GM19238 (cell line): ENCODE results near the gene CHERP.

ENCODE experiments used
- DNase-seq: peaks from one replicate; pipeline ENCODE4 v3.0.0; 2011; ENCODE audit warnings: low spot score; ENCODE audit not compliant: insufficient read length

CHERP gene, protein sequence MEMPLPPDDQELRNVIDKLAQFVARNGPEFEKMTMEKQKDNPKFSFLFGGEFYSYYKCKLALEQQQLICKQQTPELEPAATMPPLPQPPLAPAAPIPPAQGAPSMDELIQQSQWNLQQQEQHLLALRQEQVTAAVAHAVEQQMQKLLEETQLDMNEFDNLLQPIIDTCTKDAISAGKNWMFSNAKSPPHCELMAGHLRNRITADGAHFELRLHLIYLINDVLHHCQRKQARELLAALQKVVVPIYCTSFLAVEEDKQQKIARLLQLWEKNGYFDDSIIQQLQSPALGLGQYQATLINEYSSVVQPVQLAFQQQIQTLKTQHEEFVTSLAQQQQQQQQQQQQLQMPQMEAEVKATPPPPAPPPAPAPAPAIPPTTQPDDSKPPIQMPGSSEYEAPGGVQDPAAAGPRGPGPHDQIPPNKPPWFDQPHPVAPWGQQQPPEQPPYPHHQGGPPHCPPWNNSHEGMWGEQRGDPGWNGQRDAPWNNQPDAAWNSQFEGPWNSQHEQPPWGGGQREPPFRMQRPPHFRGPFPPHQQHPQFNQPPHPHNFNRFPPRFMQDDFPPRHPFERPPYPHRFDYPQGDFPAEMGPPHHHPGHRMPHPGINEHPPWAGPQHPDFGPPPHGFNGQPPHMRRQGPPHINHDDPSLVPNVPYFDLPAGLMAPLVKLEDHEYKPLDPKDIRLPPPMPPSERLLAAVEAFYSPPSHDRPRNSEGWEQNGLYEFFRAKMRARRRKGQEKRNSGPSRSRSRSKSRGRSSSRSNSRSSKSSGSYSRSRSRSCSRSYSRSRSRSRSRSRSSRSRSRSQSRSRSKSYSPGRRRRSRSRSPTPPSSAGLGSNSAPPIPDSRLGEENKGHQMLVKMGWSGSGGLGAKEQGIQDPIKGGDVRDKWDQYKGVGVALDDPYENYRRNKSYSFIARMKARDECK

DNA sequence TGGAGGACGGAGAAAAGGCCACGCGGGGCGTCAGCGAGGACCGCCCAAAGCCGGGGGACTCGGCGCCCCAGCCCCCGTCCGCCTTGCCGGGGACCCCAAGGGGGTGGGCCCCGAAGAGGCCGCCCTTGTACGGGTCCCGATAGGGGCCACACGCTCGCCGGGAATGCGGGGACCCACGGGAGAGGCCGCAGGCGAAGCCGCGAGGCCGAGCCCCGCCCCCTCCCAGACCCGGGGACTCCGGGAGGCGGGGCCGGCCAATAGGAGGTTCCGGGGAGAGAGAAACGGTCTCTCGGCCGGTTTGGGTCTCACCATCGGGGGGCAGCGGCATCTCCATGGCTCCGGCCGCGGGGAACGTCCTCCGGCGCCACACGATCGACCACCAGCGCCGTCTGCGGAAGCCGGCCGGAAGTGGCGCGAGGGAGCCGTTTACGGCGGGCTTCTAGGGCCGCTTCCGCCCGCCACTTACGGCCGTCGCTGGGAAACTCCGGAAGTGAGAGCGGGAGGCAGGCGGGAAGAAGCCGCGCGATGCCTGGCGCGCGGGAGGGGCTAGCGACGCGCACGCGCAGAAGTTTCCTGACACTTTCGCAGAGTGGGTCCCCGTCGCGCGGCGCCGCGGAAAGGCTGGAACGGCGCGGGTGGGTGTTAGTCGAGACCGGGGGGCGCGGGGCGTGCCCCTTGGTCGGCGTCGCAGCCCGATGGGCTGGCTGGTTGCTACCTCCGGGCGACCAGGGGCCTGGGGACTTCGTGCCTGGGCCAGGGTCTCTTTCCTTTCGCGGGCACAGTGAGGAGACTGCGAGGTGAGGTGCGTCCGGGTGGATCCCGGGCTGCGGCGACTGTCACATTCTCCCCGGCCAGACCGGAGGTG, at the start of gene CHERP:
Gene CHERP, minus strand, starts transcription at position 393 of the 865 bp plus-strand sequence. Its CDS starts 59 bp downstream, at position 334.
- DNase-seq, result peak; percentile 89

DNA sequence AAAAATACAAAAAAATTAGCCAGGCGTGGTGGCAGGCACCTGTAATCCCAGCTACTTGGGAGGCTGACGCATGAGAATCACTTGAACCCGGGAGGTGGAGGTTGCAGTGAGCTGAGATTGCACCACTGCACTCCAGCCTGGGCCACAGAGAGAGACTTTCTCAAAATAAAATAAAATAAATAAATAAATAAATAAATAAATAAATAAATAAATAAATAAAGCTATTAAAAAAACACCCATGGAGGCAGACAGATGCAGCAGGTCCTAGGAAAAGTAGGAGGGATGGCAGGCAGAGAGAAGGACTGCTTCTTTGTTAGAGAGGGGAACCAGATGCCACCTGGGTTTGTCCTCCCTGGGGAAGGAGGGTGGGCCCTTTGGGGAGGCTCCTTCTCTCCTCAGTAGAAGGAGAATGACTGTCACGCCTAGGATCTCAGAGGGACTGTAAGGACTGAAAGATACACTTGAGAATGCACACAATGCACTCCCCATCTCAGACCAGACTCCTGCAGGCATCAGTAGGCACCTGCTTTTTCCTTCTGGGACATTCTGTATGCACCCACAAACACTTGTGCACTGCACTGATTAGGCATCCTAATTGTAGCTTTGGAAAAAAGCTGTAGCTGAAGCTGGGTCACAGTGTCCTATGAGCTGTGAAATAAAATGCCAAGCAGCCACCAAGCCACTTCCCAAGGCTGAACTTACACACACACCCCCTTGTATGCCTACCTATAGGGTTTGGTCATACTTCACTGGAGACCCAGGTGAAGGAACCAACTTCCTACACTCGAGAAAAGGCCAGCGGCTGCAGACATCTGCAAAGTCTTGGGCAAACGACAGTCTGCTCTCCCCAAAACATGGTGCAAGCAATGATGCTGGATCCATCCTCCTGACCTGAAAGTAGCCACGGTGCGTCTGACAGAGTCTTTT, 48.9 kb upstream of the CHERP start:
- DNase-seq, result no peak

DNA sequence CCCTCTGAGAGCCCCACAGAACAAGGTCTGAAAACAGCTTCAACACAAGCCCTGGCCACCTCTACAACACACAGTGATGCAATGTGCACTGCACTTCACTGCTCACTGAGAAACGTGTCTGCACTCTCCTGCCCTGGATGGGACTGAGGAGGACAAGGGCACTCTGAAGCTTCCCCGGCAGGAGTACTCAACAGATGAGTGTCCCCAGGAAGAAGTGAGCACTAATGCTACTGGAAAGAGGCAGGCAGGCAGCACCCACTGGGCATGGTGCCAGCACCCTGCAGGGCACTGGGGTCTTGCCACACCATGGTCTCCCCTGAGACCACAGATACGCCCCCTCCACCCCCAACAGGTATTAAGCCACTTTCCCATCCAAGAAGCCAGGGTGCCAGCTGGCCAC, 47.7 kb upstream of the CHERP start:
- DNase-seq, result no peak

DNA sequence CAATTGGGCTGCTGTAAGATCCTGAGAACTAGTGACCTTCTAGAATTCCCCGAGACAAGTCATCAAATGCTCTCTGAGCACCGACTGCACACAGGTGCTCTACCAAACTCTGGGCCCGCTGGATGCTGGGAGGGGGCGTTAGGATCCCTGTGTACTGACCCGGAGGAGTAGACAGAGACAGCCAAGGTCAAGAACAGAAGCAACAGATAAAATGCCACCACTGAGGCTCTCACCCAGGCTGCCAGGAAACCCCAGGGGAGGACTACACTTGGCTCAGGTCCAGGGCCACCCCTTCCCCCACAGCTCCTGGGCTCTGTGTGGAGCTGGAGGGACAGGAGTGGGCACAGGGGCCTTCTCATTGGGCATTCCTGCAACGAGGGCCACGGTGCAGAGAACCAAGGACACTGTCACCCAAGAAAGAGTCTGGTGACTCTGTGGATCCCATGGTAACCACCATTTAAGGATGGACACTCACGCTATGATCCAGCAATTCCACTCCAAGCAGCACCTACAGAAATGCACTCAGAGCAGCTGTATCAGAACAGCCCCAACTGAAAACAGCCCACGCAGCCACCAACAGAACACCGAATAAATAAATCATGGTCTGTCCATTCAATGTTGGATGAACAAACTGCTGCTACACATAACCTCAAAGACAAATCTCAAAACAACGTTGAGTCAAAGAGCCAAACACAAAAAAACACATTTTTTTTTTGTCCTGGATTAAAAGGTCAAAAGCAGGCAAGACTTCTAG, 46.8 kb upstream of the CHERP start:
- no peak for DNase-seq

DNA sequence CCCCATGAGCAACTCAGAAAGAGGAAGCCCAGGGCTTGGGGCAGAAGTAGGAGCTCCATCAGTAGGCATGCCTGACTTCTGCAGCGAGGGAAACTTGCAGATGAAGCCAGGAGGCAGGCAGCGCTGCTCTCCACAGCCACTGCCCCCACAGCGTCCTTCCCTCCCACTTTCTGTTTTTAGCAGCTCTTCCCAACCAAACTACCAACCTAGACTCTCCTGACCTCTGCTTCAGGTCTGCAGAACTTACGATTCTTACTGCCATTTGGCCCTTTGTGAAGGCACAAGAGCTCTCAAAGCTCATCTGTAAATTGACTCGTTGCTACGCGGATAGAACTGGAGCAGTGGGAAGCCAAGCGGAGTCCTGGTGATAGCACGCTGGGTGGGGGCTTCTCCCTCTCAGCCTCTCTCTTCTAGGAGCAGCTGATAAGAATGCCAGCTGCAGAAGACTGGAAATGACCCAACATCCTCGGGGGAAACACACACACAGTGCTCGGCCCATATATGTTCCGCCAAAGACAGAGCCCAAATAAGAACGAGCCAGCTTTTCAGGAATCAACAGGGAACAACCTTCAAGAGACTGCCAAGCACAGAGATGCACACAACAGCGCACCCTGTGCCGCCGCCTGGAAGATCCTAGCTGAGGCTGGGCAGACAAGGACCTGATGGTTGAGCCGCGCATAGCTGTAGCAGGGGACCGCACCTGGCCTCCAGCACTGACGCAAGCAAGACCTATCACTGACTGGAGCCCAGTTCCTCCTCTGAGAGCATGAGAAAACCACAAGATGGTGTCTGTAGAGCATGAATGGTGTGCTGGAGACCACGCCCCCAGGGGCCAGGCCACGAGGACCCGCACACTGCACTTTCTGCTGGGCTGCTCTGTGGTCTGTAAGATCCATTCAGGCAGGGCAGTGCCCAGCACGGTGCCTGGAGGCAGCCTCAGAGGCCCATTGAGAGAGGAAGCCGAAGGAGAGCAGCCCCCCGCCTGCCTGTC, 45.9 kb upstream of the CHERP start:
- DNase-seq, result peak; percentile 69

DNA sequence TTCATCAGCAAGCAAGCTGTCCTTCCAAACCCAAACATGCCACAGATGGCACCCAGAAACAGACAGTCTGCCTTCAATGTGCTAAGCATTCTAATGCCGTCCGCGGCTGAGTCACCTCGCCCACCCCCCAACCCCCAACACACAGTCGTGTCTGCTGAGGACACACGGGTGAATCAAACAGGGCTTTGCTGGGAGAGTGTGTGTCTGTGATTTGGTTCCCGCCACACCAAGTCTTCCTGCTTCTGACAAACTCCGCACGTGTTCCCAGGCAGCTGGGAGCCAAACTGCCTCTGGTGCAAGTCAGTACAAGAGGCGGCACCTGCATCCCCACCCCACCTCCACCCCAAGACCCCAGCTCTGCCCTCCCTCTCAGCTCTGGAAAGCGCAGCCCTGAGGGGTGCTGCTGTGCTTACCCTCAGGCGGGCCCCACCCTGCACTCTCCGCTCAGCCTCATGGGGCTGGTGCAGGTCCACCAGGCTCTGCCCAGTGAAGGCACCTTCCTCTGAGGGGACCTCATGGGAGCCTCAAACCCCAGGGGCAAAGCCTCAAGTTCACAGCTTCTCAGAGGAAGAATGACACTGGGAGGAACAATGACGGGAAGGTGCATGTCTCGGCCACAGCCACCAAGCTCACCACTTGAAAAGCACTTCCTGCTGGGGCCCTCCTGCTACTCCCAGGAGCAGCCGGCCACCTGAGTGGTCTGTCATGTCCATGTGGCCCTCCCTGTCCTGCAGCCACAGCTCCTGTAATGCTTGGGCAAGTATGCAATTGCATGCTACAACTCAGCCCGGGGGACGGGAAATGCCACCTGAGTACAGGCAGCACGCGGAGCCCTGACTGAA, 45.0 kb upstream of the CHERP start:
- DNase-seq, result no peak

DNA sequence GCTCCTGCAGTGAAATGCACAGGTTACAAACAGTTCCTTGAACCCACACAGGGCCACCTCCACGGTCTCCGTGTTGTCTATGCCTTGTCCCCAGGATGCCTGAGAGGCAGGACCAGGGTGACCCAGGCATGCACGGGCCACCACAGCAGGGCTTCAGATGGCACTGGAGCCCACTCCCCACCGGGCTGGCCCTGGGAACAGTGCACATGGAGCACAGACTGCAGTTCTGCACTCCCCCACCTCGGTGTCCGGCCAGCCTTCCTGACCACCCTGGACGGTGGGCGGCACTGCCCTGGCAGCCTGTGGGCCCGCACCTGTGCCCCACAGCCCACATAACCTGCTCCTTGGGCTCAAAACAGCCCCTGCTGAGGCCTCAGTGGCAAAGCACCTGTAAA, 44.2 kb upstream of the CHERP start:
- DNase-seq, result no peak

DNA sequence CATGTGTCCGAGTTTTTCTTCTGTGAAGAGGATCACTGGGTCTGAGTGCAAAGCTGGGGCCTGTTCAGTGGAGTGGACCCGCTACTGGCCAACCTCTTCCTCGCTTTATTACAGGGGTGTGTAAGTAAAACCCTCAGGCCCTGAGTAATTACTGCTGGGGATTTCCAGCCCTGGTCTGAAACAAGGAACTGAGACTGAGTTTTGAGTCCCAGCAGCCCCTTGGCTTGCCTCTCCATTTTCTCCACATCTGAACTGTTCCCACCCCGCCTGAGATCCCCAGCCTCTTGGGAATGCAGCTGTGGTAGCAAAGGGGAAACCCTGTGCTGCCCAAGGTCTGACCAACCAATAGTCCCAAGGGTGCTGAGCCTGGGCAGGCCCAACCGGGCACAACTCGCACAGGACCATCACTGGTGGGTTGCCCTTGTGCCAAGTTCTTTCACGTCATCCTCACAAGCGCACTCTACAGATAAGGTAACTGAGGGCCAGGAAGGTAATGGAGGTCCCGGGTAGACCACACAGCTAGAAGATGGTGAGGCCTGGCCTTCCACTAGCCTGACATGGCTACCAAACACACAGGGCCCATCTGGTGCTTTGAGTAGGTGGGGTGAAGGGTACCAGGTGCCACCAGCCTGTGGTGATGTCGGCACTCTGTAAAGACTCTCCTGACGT, 43.7 kb upstream of the CHERP start:
- no peak for DNase-seq

DNA sequence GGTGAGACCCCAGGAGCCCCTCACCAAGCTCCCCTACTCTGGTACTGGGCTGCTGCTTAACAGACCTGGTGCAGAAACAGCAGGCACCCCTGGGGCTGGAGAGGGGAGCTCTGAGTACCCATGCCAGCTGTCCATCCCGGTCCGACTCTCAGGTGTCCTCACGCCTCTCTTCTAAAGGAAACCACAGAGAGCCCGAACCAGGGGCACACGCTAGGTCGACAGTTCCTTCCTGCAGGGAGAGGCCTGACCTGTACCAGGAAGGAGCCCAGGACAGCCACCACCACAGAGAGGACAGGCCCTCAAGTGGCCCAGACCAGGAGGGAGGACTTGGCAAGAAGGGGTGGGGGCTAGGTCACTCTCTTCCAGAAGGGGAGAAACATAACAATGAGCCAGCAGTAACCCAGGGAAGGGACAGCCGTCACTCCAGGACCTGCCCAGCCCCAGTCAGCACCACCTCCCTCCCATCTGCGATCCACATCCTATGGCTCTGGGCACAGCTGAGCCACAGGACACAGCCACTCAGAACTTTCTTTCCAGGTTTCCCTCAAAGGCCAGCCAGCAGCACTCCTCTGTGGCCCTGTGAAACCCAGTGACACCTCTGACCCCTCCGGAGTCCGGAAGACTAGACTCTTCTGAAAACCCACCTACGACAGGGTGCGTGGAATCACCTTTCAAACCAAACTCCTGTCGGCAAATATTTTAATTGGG, 43.0 kb upstream of the CHERP start:
- DNase-seq, result no peak

DNA sequence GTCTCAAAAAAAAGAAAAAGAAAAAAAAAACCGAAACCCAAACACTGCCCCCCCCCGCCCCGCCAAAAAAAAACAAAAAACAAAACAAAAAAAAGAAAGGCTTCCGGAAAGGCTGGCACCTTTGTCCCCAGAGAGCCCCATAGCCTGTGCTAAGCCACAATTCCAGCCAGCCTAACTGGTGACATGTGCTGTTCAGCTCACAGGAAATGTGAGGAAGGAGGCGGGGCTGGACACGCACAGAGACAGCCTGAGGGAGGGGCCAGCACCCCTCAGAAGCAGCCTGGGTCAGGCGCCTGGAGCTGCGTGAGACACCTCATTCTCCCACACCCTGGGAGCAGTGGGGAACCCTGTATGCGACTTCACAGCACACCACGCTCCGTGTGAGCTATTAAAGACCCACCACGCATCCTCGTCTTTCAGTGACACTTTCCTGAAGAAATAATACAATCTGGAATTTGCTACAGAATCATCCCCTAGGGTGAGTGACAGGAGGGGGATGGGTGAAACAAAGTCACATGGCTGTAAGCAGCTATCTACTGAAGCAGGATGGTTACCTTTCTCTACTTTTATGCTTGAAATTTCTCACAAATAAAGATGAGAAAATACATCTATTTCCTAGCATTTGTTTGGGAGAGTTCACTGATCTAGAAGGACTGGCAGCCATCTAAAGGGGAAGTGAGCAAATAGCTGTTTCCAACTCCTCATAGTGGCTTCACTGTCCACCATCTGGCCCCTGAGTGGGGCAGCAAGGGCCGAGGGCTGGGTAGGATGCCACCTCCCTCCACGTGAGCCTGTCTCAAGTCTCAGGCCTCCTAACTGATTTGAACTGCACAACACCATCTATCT, 42.2 kb upstream of the CHERP start:
- peak; percentile 87 for DNase-seq

DNA sequence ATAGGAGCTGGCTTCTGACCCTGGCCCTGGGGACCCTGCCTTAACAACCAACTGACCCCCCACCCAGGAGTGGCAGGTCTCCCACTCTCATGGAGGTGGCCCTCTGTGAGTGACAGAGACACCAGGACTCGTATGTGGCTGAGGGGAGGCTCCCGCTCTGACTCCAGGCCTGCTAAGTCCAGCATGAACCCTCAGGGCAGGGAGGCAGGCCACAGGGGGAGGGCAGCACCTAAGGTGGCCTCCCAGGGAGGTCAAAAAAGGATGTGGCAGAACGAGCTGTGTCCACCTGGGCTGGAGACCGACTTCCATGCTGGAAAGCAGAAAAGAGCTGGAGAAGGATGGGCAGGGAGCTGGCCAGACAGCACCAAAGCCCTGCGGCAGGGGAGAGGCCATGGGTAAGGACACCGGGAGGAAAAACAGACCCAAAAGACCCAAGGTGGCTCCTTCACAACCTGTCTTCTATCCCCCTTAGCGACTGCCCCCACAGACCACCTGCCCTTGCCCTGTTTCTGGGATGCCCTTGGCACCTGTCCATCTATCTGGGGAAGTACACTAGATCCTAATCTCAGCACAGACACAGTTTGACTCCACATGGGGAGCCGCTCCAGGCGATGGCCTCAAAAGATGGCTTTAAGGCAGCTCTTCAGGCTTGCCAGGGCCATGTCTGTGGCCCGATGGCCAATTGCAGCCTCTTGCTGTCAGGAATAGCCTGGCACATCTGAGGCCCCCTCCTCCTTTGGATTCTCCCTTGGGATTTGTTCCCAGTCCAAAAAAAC, 40.4 kb upstream of the CHERP start:
- DNase-seq, result no peak

DNA sequence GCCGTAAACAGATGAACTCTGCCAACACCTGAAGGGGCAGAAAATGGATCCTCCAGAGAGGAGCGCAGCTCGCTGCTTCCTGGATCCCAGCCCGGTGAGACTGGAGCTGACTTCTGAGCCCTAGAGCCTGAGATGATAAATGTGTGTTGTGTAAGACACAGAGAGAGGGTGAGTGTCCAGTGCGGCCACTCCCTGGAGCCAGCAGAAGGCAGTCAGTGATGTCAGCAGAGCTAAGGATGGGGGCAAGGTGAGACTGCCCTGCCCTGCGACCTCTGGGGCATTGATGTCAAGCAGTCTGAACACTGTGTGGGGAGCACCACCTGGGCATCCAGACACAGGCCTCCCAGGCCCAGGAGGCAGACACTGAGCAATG, 39.7 kb upstream of the CHERP start:
- no peak for DNase-seq

DNA sequence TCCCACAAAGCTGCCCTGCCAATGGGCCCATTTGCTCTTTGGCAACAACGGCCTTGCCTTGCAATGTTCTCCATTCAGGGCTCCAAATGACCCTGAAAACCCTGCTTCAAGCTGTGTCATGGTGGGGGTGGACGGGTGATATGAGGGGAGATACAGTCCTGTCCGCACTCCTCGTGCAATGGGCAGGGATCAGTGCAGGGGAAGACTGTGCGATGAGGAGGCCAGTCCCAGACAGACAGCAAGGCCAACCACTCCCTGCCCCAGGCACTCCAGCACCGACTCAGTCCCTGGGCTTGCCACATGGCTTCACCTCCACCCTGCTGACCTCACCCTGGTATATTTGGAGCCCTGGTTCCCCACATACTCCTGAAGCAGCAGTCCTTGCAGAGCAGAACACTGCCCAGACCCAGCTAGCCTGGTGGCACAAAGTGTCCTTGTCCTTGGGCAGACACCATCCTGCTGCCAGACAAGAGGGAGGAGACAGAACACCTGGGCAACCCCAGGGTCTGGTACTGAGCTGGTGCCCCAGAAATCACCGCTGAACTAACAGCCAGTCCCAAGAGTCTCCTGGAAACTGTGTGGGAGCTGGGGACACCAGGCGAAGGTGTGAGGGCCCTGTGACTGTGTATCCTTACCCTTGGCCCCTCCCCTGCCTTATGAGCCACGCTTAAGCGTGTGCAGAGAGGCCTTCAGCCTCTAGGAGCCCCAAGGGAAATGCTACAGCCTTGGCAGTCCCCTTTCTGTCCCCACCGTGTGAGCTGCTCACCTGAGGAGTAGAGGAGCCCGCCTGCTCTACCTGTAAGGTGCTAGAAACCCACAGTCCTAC, 39.1 kb upstream of the CHERP start:
- DNase-seq, result no peak

DNA sequence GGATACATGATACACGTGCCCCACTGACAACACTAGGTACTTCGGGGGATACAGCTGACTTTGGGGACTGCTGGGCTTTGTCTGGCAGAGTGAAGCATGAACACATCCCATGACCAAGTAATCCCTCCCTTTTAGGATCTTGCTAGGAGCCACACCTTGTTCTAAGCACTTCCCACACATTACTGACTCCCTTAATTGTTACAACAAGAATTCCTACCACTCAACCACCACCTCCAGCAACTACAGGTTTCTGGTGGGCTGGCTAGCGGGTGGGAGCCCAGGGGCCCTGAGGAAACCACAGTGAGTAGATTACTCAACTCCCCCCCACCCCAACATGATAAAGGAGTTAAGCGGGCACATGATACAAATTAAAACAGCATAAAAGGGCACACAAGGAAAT, 37.1 kb upstream of the CHERP start:
- no peak for DNase-seq
